ENCODE measurements around the gene MCOLN2.
"Not testable (repeated sequence)": the region's sequence is repeated elsewhere in the genome, so short reads cannot be mapped to it uniquely, and the experiment has no call there.

Gene MCOLN2

GRCh38 chr1:84907095-84907827 lies 89.7 kb downstream of the MCOLN2 start:
- in situ Hi-C loops (cut with MboI; ENCODE audit: low sequenced_read_pairs): no loop called here

- in situ Hi-C loops (cut with MboI; ENCODE audit: low sequenced_read_pairs): not testable (repeated sequence)
Measured at GRCh38 chr1:84902727-84903126, 94.2 kb downstream of the MCOLN2 start.

GRCh38 chr1:84899969-84900368 lies 96.9 kb downstream of the MCOLN2 start:
- in situ Hi-C loops (cut with MboI; ENCODE audit: low sequenced_read_pairs): no loop called here

- in situ Hi-C loops (cut with MboI; ENCODE audit: low sequenced_read_pairs): no loop called here
Measured at GRCh38 chr1:84896279-84896678, 100.6 kb downstream of the MCOLN2 start.

- in situ Hi-C loops (cut with MboI; ENCODE audit: low sequenced_read_pairs): no loop called here
Measured at GRCh38 chr1:84892705-84893618, 104.0 kb downstream of the MCOLN2 start, which contains the start of gene LPAR3. TSS of gene LPAR3 (minus strand) at chr1:84893206. CDS start at chr1:84866120, 27,086 bp downstream.

GRCh38 chr1:84890566-84890965 lies 106.3 kb downstream of the MCOLN2 start:
- in situ Hi-C loops (cut with MboI; ENCODE audit: low sequenced_read_pairs): no loop called here

- in situ Hi-C loops (cut with MboI; ENCODE audit: low sequenced_read_pairs): no loop called here
Measured at GRCh38 chr1:84889437-84889836, 107.5 kb downstream of the MCOLN2 start.

GRCh38 chr1:84888753-84889152 lies 108.2 kb downstream of the MCOLN2 start:
- in situ Hi-C loops (cut with MboI; ENCODE audit: low sequenced_read_pairs): no loop called here

GRCh38 chr1:84887261-84887934 lies 109.5 kb downstream of the MCOLN2 start:
- in situ Hi-C loops (cut with MboI; ENCODE audit: low sequenced_read_pairs): no loop called here

GRCh38 chr1:84885469-84885868 lies 111.4 kb downstream of the MCOLN2 start:
- in situ Hi-C loops (cut with MboI; ENCODE audit: low sequenced_read_pairs): no loop called here

GRCh38 chr1:84884671-84885389 lies 112.1 kb downstream of the MCOLN2 start:
- in situ Hi-C loops (cut with MboI; ENCODE audit: low sequenced_read_pairs): no loop called here

- in situ Hi-C loops (cut with MboI; ENCODE audit: low sequenced_read_pairs): no loop called here
Measured at GRCh38 chr1:84883286-84883685, 113.6 kb downstream of the MCOLN2 start.

GRCh38 chr1:84877592-84877991 lies 119.3 kb downstream of the MCOLN2 start:
- in situ Hi-C loops (cut with MboI; ENCODE audit: low sequenced_read_pairs): no loop called here

- in situ Hi-C loops (cut with MboI; ENCODE audit: low sequenced_read_pairs): no loop called here
Measured at GRCh38 chr1:84876353-84876752, 120.6 kb downstream of the MCOLN2 start.
